Subcutaneous abdominal adipose tissue (tissue), 5 donors: ENCODE measurements around the gene NSFL1C.

Source experiments
- H3K27ac ChIP-seq: one replicate; pipeline ENCODE4 v1.7.0; 2013; ENCODE audit warnings: low read depth, mild to moderate bottlenecking, inconsistent platforms, low read length, moderate library complexity
- H3K27me3 ChIP-seq, 5 donors: one replicate each; pipeline ENCODE4 v1.7.0; 2013; ENCODE audit warnings: low read length in 5 of 5, inconsistent platforms in 1 of 5; ENCODE audit not compliant: control insufficient read depth in 5 of 5, insufficient read depth in 4 of 5
- H3K36me3 ChIP-seq, 5 donors: one replicate each; pipeline ENCODE4 v1.7.0; 2013; ENCODE audit warnings: low read length in 5 of 5; ENCODE audit not compliant: control insufficient read depth in 5 of 5, insufficient read depth in 5 of 5
- H3K4me1 ChIP-seq, 5 donors: one replicate each; pipeline ENCODE4 v1.7.0; 2013; ENCODE audit warnings: low read length in 5 of 5, mild to moderate bottlenecking in 3 of 5, moderate library complexity in 1 of 5; ENCODE audit not compliant: control insufficient read depth in 5 of 5, insufficient read depth in 5 of 5
- H3K4me3 ChIP-seq, 5 donors: one replicate each; pipeline ENCODE4 v1.7.0; 2013; ENCODE audit warnings: low read length in 5 of 5, low read depth in 1 of 5
- H3K9ac ChIP-seq, 5 donors: one replicate each; pipeline ENCODE4 v1.7.0; 2013; ENCODE audit warnings: low read length in 5 of 5, mild to moderate bottlenecking in 4 of 5, moderate library complexity in 3 of 5
- H3K9me3 ChIP-seq, 5 donors: one replicate each; pipeline ENCODE4 v1.7.0; 2013; ENCODE audit warnings: low read length in 5 of 5; ENCODE audit not compliant: control insufficient read depth in 5 of 5
- donor health status: healthy.
- donor health status: healthy.
- donor health status: healthy.
- donor health status: healthy.
- donor health status: healthy.

Gene NSFL1C

GRCh38 chr20:1466211-1467081 is at the start of gene NSFL1C:
Gene NSFL1C, minus strand, starts transcription at chr20:1466849. Its CDS starts 25 bp downstream, at chr20:1466824.
- Histone ChIP-seq H3K4me3 (peak within 1 kb of the TSS; percentile 80 to 92 (median 91)), H3K27me3 (no peaks in the 10 kb centered on the region), H3K36me3 (peaks cover 7 to 30% (median 24%) of the 10 kb centered on the region in 5 donors), H3K9ac (peak within 1 kb of the TSS; percentile 49 to 93 (median 92)), H3K9me3 (no peaks in the 10 kb centered on the region), H3K27ac (peak within 1 kb of the TSS; percentile 85), H3K4me1 (peaks cover 14 to 54% (median 43%) of the 10 kb centered on the region in 5 donors)

GRCh38 chr20:1513801-1514200 is 47.2 kb upstream of the NSFL1C start:
- H3K36me3 ChIP-seq = no peaks in the 10 kb centered on the region
- no peaks in the 10 kb centered on the region for H3K9me3 ChIP-seq
- H3K27me3 ChIP-seq = peaks cover 0 to 11% (median 5%) of the 10 kb centered on the region in 5 donors
- no peak overlapping the region for H3K4me3 ChIP-seq
- no peak overlapping the region for H3K27ac ChIP-seq
- H3K9ac ChIP-seq = no peak overlapping the region
- no peaks in the 10 kb centered on the region for H3K4me1 ChIP-seq

- Histone ChIP-seq H3K27ac (no peak overlapping the region), H3K9ac (no peak overlapping the region), H3K4me3 (no peak overlapping the region), H3K27me3 (peaks cover 0 to 2% (median 0%) of the 10 kb centered on the region in 5 donors), H3K36me3 (no peaks in the 10 kb centered on the region), H3K4me1 (no peaks in the 10 kb centered on the region), H3K9me3 (no peaks in the 10 kb centered on the region)
Measured at GRCh38 chr20:1509237-1509636, 42.6 kb upstream of the NSFL1C start.

- H3K4me3 ChIP-seq = no peak overlapping the region
- H3K9ac ChIP-seq = no peak overlapping the region
- H3K27ac ChIP-seq = no peak overlapping the region
- no peaks in the 10 kb centered on the region for H3K4me1 ChIP-seq
- H3K27me3 ChIP-seq = peaks cover 0 to 2% (median 0%) of the 10 kb centered on the region in 5 donors
- H3K36me3 ChIP-seq = no peaks in the 10 kb centered on the region
- no peaks in the 10 kb centered on the region for H3K9me3 ChIP-seq
Measured at GRCh38 chr20:1508574-1508973, 41.9 kb upstream of the NSFL1C start.

GRCh38 chr20:1507276-1507675 is 40.6 kb upstream of the NSFL1C start:
- Histone ChIP-seq H3K9me3 (no peaks in the 10 kb centered on the region), H3K27ac (no peak overlapping the region), H3K4me1 (no peaks in the 10 kb centered on the region), H3K4me3 (no peak overlapping the region), H3K9ac (no peak overlapping the region), H3K27me3 (peaks cover 0 to 2% (median 0%) of the 10 kb centered on the region in 5 donors), H3K36me3 (no peaks in the 10 kb centered on the region)

GRCh38 chr20:1505871-1506270 is 39.2 kb upstream of the NSFL1C start:
- no peaks in the 10 kb centered on the region for H3K4me1 ChIP-seq
- H3K9ac ChIP-seq = no peak overlapping the region
- H3K36me3 ChIP-seq = no peaks in the 10 kb centered on the region
- H3K9me3 ChIP-seq = no peaks in the 10 kb centered on the region
- H3K4me3 ChIP-seq = no peak overlapping the region
- no peak overlapping the region for H3K27ac ChIP-seq
- peaks cover 0 to 4% (median 0%) of the 10 kb centered on the region in 5 donors for H3K27me3 ChIP-seq

- H3K9ac ChIP-seq = no peak overlapping the region
- no peak overlapping the region for H3K27ac ChIP-seq
- H3K4me3 ChIP-seq = no peak overlapping the region
- H3K36me3 ChIP-seq = no peaks in the 10 kb centered on the region
- H3K4me1 ChIP-seq = no peaks in the 10 kb centered on the region
- peaks cover 0 to 4% (median 0%) of the 10 kb centered on the region in 5 donors for H3K27me3 ChIP-seq
- H3K9me3 ChIP-seq = no peaks in the 10 kb centered on the region
Measured at GRCh38 chr20:1505361-1505760, 38.7 kb upstream of the NSFL1C start.

GRCh38 chr20:1503564-1504227 is 37.0 kb upstream of the NSFL1C start:
- Histone ChIP-seq H3K9me3 (no peaks in the 10 kb centered on the region), H3K27ac (no peak overlapping the region), H3K36me3 (no peaks in the 10 kb centered on the region), H3K9ac (no peak overlapping the region), H3K4me3 (no peak overlapping the region), H3K4me1 (no peaks in the 10 kb centered on the region), H3K27me3 (peaks cover 0 to 4% (median 0%) of the 10 kb centered on the region in 5 donors)

- H3K9ac ChIP-seq = no peak overlapping the region
- no peak overlapping the region for H3K27ac ChIP-seq
- no peak overlapping the region for H3K4me3 ChIP-seq
- H3K4me1 ChIP-seq = no peaks in the 10 kb centered on the region
- H3K27me3 ChIP-seq = peaks cover 0 to 4% (median 0%) of the 10 kb centered on the region in 5 donors
- H3K9me3 ChIP-seq = no peaks in the 10 kb centered on the region
- no peaks in the 10 kb centered on the region for H3K36me3 ChIP-seq
Measured at GRCh38 chr20:1500496-1500895, 33.8 kb upstream of the NSFL1C start.
